Mononuclear cell (primary cell): ENCODE measurements around the gene SCN5A. TPM values are rescaled to one million over a fixed set of nuclear protein-coding genes. Genes with fewer than 3 reads are reported as not detected.

Experiments used
- H3K27me3 ChIP-seq: 2 replicates; pipeline ENCODE4 v1.6.0; 2011; ENCODE audit warnings: low read length, control low read depth; ENCODE audit not compliant: insufficient read depth
- H3K4me1 ChIP-seq: 2 replicates; pipeline ENCODE4 v1.5.1; 2011; ENCODE audit warnings: mild to moderate bottlenecking, low read length, control low read depth; ENCODE audit not compliant: insufficient read depth
- H3K4me3 ChIP-seq: 2 replicates; pipeline ENCODE4 v1.5.1; 2011; ENCODE audit warnings: mild to moderate bottlenecking, low read length, moderate library complexity
- H3K9me3 ChIP-seq: 2 replicates; pipeline ENCODE4 v1.5.1; 2011; ENCODE audit warnings: low read depth, mild to moderate bottlenecking, control low read depth, low read length
- total RNA-seq: library from RNA; depleted of rRNA; stranded (reverse); fragments of >200 nt; gene quantifications from one replicate; pipeline ENCODE4 v1.2.3, GENCODE V29; 2012

Gene SCN5A
- total RNA-seq, 1 donor: not detected

GRCh38 chr3:38562467-38562925 lies 87.0 kb downstream of the SCN5A start:
- Histone ChIP-seq H3K4me1 (no peaks in the 10 kb centered on the region), H3K4me3 (no peak overlapping the region), H3K9me3 (no peaks in the 10 kb centered on the region), H3K27me3 (no peaks in the 10 kb centered on the region)

- no peaks in the 10 kb centered on the region for H3K4me1 ChIP-seq
- H3K27me3 ChIP-seq: no peaks in the 10 kb centered on the region
- no peaks in the 10 kb centered on the region for H3K9me3 ChIP-seq
- no peak overlapping the region for H3K4me3 ChIP-seq
Measured at GRCh38 chr3:38561746-38562466, 87.6 kb downstream of the SCN5A start.

GRCh38 chr3:38560996-38561717 lies 88.3 kb downstream of the SCN5A start:
- Histone ChIP-seq H3K27me3 (no peaks in the 10 kb centered on the region), H3K4me3 (no peak overlapping the region), H3K9me3 (no peaks in the 10 kb centered on the region), H3K4me1 (no peaks in the 10 kb centered on the region)

GRCh38 chr3:38560284-38560683 lies 89.2 kb downstream of the SCN5A start:
- Histone ChIP-seq H3K27me3 (no peaks in the 10 kb centered on the region), H3K4me1 (no peaks in the 10 kb centered on the region), H3K9me3 (no peaks in the 10 kb centered on the region), H3K4me3 (no peak overlapping the region)

- H3K27me3 ChIP-seq: no peaks in the 10 kb centered on the region
- no peaks in the 10 kb centered on the region for H3K9me3 ChIP-seq
- no peak overlapping the region for H3K4me3 ChIP-seq
- H3K4me1 ChIP-seq: no peaks in the 10 kb centered on the region
Measured at GRCh38 chr3:38558864-38559263, 90.6 kb downstream of the SCN5A start.

- no peaks in the 10 kb centered on the region for H3K9me3 ChIP-seq
- no peak overlapping the region for H3K4me3 ChIP-seq
Measured at GRCh38 chr3:38556640-38557358, 92.7 kb downstream of the SCN5A start.

GRCh38 chr3:38555926-38556325 lies 93.6 kb downstream of the SCN5A start:
- no peaks in the 10 kb centered on the region for H3K9me3 ChIP-seq
- no peaks in the 10 kb centered on the region for H3K4me1 ChIP-seq
- H3K4me3 ChIP-seq: no peak overlapping the region
- no peaks in the 10 kb centered on the region for H3K27me3 ChIP-seq

More at GRCh38 chr3:38556640-38557358, 92.7 kb downstream of the SCN5A start:
- Histone ChIP-seq H3K4me1 (no peaks in the 10 kb centered on the region), H3K27me3 (no peaks in the 10 kb centered on the region)

- H3K27me3 ChIP-seq: no peaks in the 10 kb centered on the region
- H3K9me3 ChIP-seq: no peaks in the 10 kb centered on the region
- H3K4me3 ChIP-seq: no peak overlapping the region
- no peaks in the 10 kb centered on the region for H3K4me1 ChIP-seq
Measured at GRCh38 chr3:38555149-38555840, 94.2 kb downstream of the SCN5A start.

- Histone ChIP-seq H3K9me3 (no peaks in the 10 kb centered on the region), H3K4me3 (no peak overlapping the region), H3K27me3 (no peaks in the 10 kb centered on the region), H3K4me1 (no peaks in the 10 kb centered on the region)
Measured at GRCh38 chr3:38554127-38554827, 95.2 kb downstream of the SCN5A start.

GRCh38 chr3:38553071-38553470 lies 96.4 kb downstream of the SCN5A start:
- Histone ChIP-seq H3K9me3 (no peaks in the 10 kb centered on the region), H3K4me1 (no peaks in the 10 kb centered on the region), H3K4me3 (no peak overlapping the region), H3K27me3 (no peaks in the 10 kb centered on the region)

- Histone ChIP-seq H3K9me3 (no peaks in the 10 kb centered on the region), H3K4me1 (no peaks in the 10 kb centered on the region)
Measured at GRCh38 chr3:38552364-38552763, 97.1 kb downstream of the SCN5A start.

GRCh38 chr3:38551026-38551832 lies 98.3 kb downstream of the SCN5A start:
- H3K9me3 ChIP-seq: no peaks in the 10 kb centered on the region
- H3K4me1 ChIP-seq: no peaks in the 10 kb centered on the region
- no peak overlapping the region for H3K4me3 ChIP-seq

More at GRCh38 chr3:38552364-38552763, 97.1 kb downstream of the SCN5A start:
- H3K4me3 ChIP-seq: no peak overlapping the region
- no peaks in the 10 kb centered on the region for H3K27me3 ChIP-seq

GRCh38 chr3:38549957-38550840 lies 99.3 kb downstream of the SCN5A start:
- Histone ChIP-seq H3K27me3 (no peaks in the 10 kb centered on the region), H3K4me1 (no peaks in the 10 kb centered on the region), H3K4me3 (no peak overlapping the region), H3K9me3 (no peaks in the 10 kb centered on the region)

More at GRCh38 chr3:38551026-38551832, 98.3 kb downstream of the SCN5A start:
- H3K27me3 ChIP-seq: no peaks in the 10 kb centered on the region
